Measurements from ENCODE around the gene UTP25. TPM values are rescaled to one million over a fixed set of nuclear protein-coding genes. Genes with fewer than 3 reads are reported as not detected.
"Not testable (repeated sequence)": the region's sequence is repeated elsewhere in the genome, so short reads cannot be mapped to it uniquely, and the experiment has no call there.

UTP25 gene
- total and polyA plus RNA-seq, 2 of the 4 experiments (the other 2 are of a cell fraction): 7.1 to 17.4 TPM

DNA sequence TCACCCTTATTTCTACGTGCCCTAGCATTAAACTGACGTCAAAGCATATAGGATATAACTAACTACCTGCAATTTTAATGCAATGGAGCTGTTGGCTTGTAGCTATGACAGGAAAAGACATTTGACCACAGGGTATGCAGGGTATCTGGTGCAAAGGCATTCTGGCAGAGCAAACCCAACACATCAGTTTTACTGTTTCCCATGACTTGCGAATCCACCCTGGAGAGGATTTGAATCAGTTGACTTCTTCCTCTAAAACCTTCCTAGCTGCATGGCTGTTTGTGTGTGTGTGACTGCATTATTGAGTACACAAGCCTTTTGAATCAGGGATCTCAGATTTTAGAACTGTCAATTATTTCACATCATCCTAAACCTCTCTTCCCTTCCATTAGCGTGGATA is 68.6 kb downstream of the UTP25 start:
- Histone ChIP-seq H2AFZ (replicated peaks; ENCODE audit: low read length, poor library complexity) (no peak overlapping the region), H3K56ac (ENCODE audit: extremely low read depth, insufficient read depth, low read length) (no peak overlapping the region)

DNA sequence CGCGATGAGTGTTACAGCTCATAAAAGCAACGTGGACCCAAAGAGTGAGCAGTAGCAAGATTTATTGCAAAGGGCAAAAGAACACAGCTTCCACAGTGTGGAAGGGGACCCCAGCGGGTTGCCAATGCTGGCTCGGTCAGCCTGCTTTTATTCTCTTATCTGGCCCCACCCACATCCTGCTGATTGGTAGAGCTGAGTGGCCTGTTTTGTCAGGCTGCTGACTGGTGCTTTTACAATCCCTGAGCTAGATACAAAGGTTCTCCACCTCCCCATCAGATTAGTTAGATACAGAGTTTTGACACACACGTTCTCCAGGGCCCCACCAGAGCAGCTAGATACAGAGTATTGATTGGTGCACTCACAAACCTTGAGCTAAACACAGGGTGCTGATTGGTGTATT is 70.5 kb downstream of the UTP25 start:
- ATAC-seq (ENCODE audit: low read depth); H3K36me3 ChIP-seq (ENCODE audit: control insufficient read depth, insufficient read depth, low read length); H3K18ac ChIP-seq (ENCODE audit: low read depth, low read length); dilution Hi-C loops (cut with HindIII; ENCODE audit: low sequenced_read_pairs, unreplicated experiment); H3K4me3 ChIP-seq (ENCODE audit: insufficient read depth, low read depth, low read length); H3K9ac ChIP-seq (ENCODE audit: low read depth, low read length); H3K27me3 ChIP-seq (ENCODE audit: control insufficient read depth, insufficient read depth, low read length); H2AK5ac ChIP-seq (ENCODE audit: low read depth, low read length); POLR2A ChIA-PET (ENCODE audit: unreplicated experiment); H4K91ac ChIP-seq (ENCODE audit: insufficient read depth, low read depth, low read length); H4K5ac ChIP-seq (ENCODE audit: low read depth, low read length); H3K14ac ChIP-seq (replicated peaks; ENCODE audit: low read depth, low read length); H3K4me2 ChIP-seq (ENCODE audit: low read depth, low read length); in situ Hi-C loops (cut with MboI; ENCODE audit: low sequenced_read_pairs); H3K4me1 ChIP-seq (ENCODE audit: control insufficient read depth, insufficient read depth, low read length); H2BK20ac ChIP-seq (ENCODE audit: low read depth, low read length); H2AK9ac ChIP-seq (replicated peaks; ENCODE audit: low read depth, low read length, poor library complexity); BruUV-seq (replicated peaks); H2AFZ ChIP-seq (replicated peaks; ENCODE audit: low read length, poor library complexity); H3K9me3 ChIP-seq (ENCODE audit: control insufficient read depth, insufficient read depth, low read length); H2BK15ac ChIP-seq (ENCODE audit: low read depth, low read length); H3K9me1 ChIP-seq (ENCODE audit: insufficient read depth, low read length); H3K4ac ChIP-seq (ENCODE audit: low read depth, low read length); H4K20me1 ChIP-seq (ENCODE audit: insufficient read depth, low read length); H3K56ac ChIP-seq (ENCODE audit: extremely low read depth, insufficient read depth, low read length); intact Hi-C loops (cut with micrococcal nuclease); H3K27ac ChIP-seq (ENCODE audit: insufficient read depth, low read length); H3K23ac ChIP-seq (ENCODE audit: low read depth, low read length); H3K79me1 ChIP-seq (ENCODE audit: low read depth in 1 of 2, low read length in 2 of 2); DNase-seq; H4K8ac ChIP-seq (ENCODE audit: low read depth in 2 of 2, low read length in 2 of 2); H2BK120ac ChIP-seq (ENCODE audit: low read depth, low read length); H2BK5ac ChIP-seq (ENCODE audit: low read depth, low read length, poor library complexity, severe bottlenecking); CTCF ChIA-PET: not testable (repeated sequence)
- WGBS, 2 experiments (ENCODE audit: extremely low coverage in 2 of 2, insufficient read length in 1 of 2): no CpG with 5 or more reads among the region's 6 CpGs

More for the DNA sequence above, 68.6 kb downstream of the UTP25 start:
- Histone ChIP-seq H3K79me1 (ENCODE audit: low read depth in 1 of 2, low read length in 2 of 2) (no peaks in the 10 kb centered on the region), H3K23ac (ENCODE audit: low read depth, low read length) (peak overlapping the region; percentile 31; the same call in 1 of the 2 replicates), H2BK15ac (ENCODE audit: low read depth, low read length) (peak overlapping the region; percentile 33; the same call in 1 of the 3 replicates), H2AK9ac (replicated peaks; ENCODE audit: low read depth, low read length, poor library complexity) (no peak overlapping the region), H3K4me1 (ENCODE audit: control insufficient read depth, insufficient read depth, low read length) (peaks cover 5% of the 10 kb centered on the region), H3K18ac (ENCODE audit: low read depth, low read length) (no peak overlapping the region), H4K5ac (ENCODE audit: low read depth, low read length) (no peak overlapping the region), H3K9ac (ENCODE audit: low read depth, low read length) (no peak overlapping the region), H2AK5ac (ENCODE audit: low read depth, low read length) (peak overlapping the region; percentile 42; the same call in 1 of the 2 replicates), H4K91ac (ENCODE audit: insufficient read depth, low read depth, low read length) (peak overlapping the region; percentile 31; the same call in 1 of the 2 replicates), H2BK120ac (ENCODE audit: low read depth, low read length) (peak overlapping the region; percentile 78; the same call in 1 of the 2 replicates), H3K9me1 (ENCODE audit: insufficient read depth, low read length) (peaks cover 9% of the 10 kb centered on the region; the same call in 1 of the 2 replicates), H4K8ac (ENCODE audit: low read depth in 2 of 2, low read length in 2 of 2) (peak overlapping the region in 1 of 2 experiments; percentile 67; a peak in 1 of 4 replicates), H2BK20ac (ENCODE audit: low read depth, low read length) (peak overlapping the region; percentile 93), H3K14ac (replicated peaks; ENCODE audit: low read depth, low read length) (peak overlapping the region; percentile 83), H3K4ac (ENCODE audit: low read depth, low read length) (peak overlapping the region; percentile 75), H3K4me2 (ENCODE audit: low read depth, low read length) (no peak overlapping the region; the same call in 1 of the 2 replicates), H3K9me3 (ENCODE audit: control insufficient read depth, insufficient read depth, low read length) (no peaks in the 10 kb centered on the region), H3K4me3 (ENCODE audit: insufficient read depth, low read depth, low read length) (no peak overlapping the region), H2BK5ac (ENCODE audit: low read depth, low read length, poor library complexity, severe bottlenecking) (peak overlapping the region; percentile 10), H3K36me3 (ENCODE audit: control insufficient read depth, insufficient read depth, low read length) (no peaks in the 10 kb centered on the region), H3K27ac (ENCODE audit: insufficient read depth, low read length) (no peak overlapping the region), H3K27me3 (ENCODE audit: control insufficient read depth, insufficient read depth, low read length) (no peaks in the 10 kb centered on the region), H4K20me1 (ENCODE audit: insufficient read depth, low read length) (no peaks in the 10 kb centered on the region)
- ATAC-seq (ENCODE audit: low read depth) (no peak), DNase-seq (peak; percentile 33)
- dilution Hi-C loops (cut with HindIII; ENCODE audit: low sequenced_read_pairs, unreplicated experiment) (no loop called here), in situ Hi-C loops (cut with MboI; ENCODE audit: low sequenced_read_pairs) (no loop called here), intact Hi-C loops (cut with micrococcal nuclease) (no loop called here)
- no CpG with 5 or more reads among the region's 4 CpGs for WGBS, 2 experiments (ENCODE audit: extremely low coverage in 2 of 2, insufficient read length in 1 of 2)
- BruUV-seq (replicated peaks): no TSS peak
- ChIA-PET POLR2A (ENCODE audit: unreplicated experiment) (no interaction called here), CTCF (no interaction called here)
- TF ChIP-seq MXI1 (IDR thresholded peaks at IDR 0.05; ENCODE audit: borderline replicate concordance, low read depth, low read length) (no peak), RAD21 (IDR thresholded peaks at IDR 0.05; ENCODE audit: low read length) (no peak), RCOR1 (IDR thresholded peaks at IDR 0.05; ENCODE audit: insufficient replicate concordance, low read length) (no peak), RFX5 (IDR thresholded peaks at IDR 0.05; ENCODE audit: low read depth, low read length) (no peak), CEBPB (IDR thresholded peaks at IDR 0.05; ENCODE audit: low read depth, low read length) (no peak), NFE2L2 (IDR thresholded peaks at IDR 0.05; ENCODE audit: low read depth, low read length) (no peak), CHD1 (IDR thresholded peaks at IDR 0.05; ENCODE audit: low read depth, low read length) (no peak), MAZ (IDR thresholded peaks at IDR 0.05; ENCODE audit: borderline replicate concordance, low read depth, low read length) (no peak), MAFK (IDR thresholded peaks at IDR 0.05; ENCODE audit: low read depth, low read length) (no peak), POLR2A (IDR thresholded peaks at IDR 0.05; ENCODE audit: low read depth, low read length) (no peak), SMC3 (IDR thresholded peaks at IDR 0.05; ENCODE audit: low read depth, low read length) (no peak), FOS (IDR thresholded peaks at IDR 0.05; ENCODE audit: low read depth, low read length) (no peak), BHLHE40 (IDR thresholded peaks at IDR 0.05; ENCODE audit: low read depth, low read length) (no peak)
- TF ChIP-seq, protein P1, sequence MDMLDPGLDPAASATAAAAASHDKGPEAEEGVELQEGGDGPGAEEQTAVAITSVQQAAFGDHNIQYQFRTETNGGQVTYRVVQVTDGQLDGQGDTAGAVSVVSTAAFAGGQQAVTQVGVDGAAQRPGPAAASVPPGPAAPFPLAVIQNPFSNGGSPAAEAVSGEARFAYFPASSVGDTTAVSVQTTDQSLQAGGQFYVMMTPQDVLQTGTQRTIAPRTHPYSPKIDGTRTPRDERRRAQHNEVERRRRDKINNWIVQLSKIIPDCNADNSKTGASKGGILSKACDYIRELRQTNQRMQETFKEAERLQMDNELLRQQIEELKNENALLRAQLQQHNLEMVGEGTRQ (IDR thresholded peaks at IDR 0.05; ENCODE audit: low read depth, low read length): no peak
